ENCODE data around the gene CORO2B.

The CORO2B gene

GRCh38 chr15:68578980-68579935, at the start of gene CORO2B:
CORO2B (plus strand) TSS chr15:68578993; CDS start chr15:68579263, 270 bp downstream.
- DNase-seq = peak in 1 of 2 experiments; percentile 31

- no peak for DNase-seq
Observed at GRCh38 chr15:68531387-68532179, 47.2 kb upstream of the CORO2B start.

GRCh38 chr15:68536331-68537095, 42.3 kb upstream of the CORO2B start:
- no peak for DNase-seq

- DNase-seq = no peak
Observed at GRCh38 chr15:68537097-68537496, 41.7 kb upstream of the CORO2B start.

- no peak for DNase-seq
Observed at GRCh38 chr15:68537506-68537905, 41.3 kb upstream of the CORO2B start.

- no peak for DNase-seq
Observed at GRCh38 chr15:68538311-68538710, 40.5 kb upstream of the CORO2B start.

- no peak for DNase-seq
Observed at GRCh38 chr15:68541743-68542142, 37.0 kb upstream of the CORO2B start.

GRCh38 chr15:68542348-68542747, 36.4 kb upstream of the CORO2B start:
- DNase-seq = no peak

GRCh38 chr15:68542771-68543164, 36.0 kb upstream of the CORO2B start:
- DNase-seq = no peak

- DNase-seq = no peak
Observed at GRCh38 chr15:68543165-68544008, 35.4 kb upstream of the CORO2B start.

- no peak for DNase-seq
Observed at GRCh38 chr15:68546318-68546717, 32.5 kb upstream of the CORO2B start.

- no peak for DNase-seq
Observed at GRCh38 chr15:68548364-68548763, 30.4 kb upstream of the CORO2B start.

- DNase-seq = no peak
Observed at GRCh38 chr15:68550004-68550403, 28.8 kb upstream of the CORO2B start.

- peak; percentile 44 to 48 for DNase-seq
Observed at GRCh38 chr15:68550498-68551295, 28.1 kb upstream of the CORO2B start.

GRCh38 chr15:68551296-68551635, 27.5 kb upstream of the CORO2B start:
- no peak for DNase-seq

- no peak for DNase-seq
Observed at GRCh38 chr15:68552344-68552743, 26.4 kb upstream of the CORO2B start.

GRCh38 chr15:68552773-68553172, 26.0 kb upstream of the CORO2B start:
- peak in 1 of 2 experiments; percentile 30 for DNase-seq

GRCh38 chr15:68553314-68553993, 25.3 kb upstream of the CORO2B start:
- DNase-seq = no peak

GRCh38 chr15:68553994-68554720, 24.6 kb upstream of the CORO2B start:
- peak; percentile 45 to 59 for DNase-seq
